HG03108 (cell line): ENCODE data around the gene ACE.

Experiments used
- ATAC-seq: cut with Tn5 transposase; IDR thresholded peaks from one replicate; pipeline ENCODE4 v1.9.1; 2021; ENCODE audit warnings: moderate library complexity; ENCODE audit not compliant: unreplicated experiment

Gene ACE

GRCh38 chr17:63512896-63513644, 36.2 kb downstream of the ACE start:
- no peak for ATAC-seq

DNA sequence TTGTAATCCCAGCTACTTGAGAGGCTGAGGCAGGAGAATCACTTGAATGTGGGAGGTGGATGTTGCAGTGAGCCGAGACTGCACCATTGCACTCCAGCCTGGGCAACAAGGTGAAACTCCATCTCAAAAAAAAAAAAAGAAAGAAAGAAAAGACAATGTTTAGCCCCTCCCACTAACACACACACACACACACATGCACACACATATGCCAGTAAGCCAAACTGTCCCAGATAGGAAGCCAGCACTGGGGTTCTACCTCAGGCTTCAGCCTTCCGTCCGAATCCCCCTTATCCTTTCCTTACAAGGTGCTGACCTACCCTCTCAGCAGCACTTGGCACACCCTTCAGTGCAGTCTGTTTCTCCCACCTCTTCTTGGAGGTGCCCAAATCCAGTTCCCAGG, 37.6 kb downstream of the ACE start:
- no peak for ATAC-seq

GRCh38 chr17:63514974-63515373, 38.1 kb downstream of the ACE start:
- ATAC-seq = no peak

DNA sequence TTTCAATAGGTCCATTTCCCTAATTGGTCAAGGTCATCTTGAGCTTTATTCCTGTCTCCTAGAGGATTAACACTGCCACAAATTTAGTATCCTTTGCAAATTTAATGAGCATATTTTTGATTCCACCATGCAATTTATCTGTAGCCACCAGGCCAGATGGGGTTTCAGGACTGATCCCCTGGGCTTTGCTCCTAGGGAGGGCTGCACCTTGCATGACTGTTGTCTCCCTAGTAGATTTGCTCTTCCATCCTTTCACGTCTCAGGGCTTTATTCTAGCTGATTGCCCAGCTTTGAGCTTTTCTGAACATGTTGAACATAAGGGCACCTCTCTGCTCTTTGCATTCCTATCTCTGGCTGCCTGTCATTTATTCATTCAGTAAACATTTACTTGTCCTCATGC, 38.6 kb downstream of the ACE start:
- no peak for ATAC-seq

DNA sequence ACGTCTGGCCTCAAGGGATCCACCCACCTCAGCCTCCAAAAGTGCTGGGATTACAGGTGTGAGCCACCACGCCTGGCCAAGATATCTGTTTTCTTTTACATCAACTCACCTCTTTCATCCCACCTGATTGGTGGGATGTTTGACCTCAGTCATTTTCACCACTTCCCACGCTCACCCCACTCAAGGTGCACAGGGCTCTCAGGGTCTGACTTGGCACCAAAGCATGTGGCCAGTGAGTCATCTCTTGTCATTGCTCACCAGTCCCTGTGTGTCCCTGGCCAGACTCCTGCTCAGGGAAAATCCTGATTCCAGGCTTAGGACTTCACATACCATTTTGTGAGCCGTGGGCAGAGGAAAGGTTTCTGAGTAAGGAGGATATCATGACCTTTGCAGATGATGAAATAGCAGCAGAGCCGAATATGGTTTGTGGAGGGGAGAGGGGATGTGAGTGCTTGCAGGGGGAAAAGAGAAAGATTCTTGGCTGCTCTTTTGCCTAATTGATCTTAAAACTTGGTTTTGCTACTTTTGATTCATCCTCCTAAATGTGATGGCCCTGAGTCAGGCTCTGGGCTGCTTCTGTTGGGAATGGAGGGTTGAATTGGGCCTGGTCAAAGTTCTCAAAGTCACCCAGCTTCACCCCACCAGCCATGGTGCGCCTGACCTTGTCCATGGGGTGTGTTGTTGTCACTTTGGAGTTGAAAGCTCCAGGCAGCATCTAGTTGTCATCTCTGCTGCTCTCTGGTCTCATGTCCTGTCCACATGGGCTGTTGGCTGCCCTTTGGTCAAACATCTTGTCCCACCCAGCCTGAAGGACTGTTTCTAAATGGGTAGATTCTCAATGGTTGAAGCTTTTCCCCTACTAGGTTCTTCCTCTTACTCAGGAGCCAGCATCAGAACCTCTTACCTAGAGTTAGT, 40.3 kb downstream of the ACE start:
- no peak for ATAC-seq

DNA sequence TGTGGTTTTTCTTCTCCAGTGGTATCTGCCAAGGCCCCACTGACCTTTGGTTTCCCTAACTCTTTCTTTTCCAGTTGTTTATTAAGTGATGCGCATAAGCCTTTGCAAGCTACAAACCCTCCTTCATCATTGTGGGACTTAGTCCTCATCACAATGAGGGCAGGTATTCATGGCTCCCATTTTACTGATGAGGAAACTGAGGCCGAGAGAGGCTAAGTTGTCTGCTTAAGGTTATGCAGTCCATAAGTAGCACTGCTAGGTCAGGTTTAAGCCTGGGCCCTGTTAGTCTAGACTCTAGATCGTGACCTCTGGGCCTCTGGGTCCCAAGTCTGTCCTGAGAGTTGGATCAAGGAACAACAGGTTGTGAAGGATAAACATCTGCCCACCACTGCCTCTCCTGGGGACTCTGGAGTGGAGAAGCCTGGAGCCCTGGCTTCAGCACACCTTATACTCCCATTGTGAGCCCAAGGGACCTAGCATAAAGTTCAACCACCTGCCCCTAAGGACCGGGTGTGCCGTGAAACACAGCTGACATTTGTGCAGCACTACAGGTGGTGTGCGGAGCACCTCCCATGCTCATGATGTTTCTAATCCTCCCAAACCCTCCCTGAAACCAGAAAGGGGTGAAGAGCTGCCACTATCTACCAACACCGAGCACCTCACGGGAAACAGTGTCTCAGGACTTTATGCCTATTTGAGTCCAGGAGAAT, 41.1 kb downstream of the ACE start:
- ATAC-seq = no peak

DNA sequence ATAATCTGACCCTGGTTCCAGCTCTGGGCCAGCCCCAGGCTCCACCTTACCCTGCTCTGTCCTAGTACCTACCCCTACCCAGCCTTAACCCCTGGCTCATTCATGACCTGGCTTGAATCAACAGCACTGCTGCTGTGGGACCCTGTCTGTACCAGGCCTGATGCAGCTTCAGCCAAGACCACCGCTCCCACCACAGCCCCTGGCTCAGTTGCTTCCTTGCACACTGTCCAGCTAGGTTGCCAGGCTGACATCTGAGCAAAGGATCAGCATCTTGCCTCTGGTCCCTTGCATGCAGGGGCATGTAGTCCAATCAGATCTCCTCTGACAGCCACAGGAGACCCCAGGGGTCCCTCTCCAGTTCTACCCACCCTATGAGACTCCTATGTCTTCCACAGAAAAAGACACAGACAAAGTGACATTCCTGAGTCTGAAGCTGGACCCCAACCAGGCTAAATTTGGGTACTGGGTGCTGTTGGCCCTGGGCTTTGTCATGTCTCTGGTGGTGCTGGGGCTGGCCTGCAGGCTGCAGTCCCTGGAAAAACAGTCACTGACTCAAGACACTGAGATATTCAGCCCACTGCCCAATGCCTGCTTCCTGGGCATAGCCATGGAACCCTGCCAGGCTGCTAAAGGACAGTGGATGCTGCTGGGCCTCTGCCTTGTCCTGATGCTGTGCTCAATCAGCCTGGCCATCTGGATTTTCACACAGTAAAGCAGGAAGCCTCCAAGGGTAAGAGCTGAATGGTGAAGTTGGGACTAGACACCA, 42.4 kb downstream of the ACE start:
- ATAC-seq = no peak

DNA sequence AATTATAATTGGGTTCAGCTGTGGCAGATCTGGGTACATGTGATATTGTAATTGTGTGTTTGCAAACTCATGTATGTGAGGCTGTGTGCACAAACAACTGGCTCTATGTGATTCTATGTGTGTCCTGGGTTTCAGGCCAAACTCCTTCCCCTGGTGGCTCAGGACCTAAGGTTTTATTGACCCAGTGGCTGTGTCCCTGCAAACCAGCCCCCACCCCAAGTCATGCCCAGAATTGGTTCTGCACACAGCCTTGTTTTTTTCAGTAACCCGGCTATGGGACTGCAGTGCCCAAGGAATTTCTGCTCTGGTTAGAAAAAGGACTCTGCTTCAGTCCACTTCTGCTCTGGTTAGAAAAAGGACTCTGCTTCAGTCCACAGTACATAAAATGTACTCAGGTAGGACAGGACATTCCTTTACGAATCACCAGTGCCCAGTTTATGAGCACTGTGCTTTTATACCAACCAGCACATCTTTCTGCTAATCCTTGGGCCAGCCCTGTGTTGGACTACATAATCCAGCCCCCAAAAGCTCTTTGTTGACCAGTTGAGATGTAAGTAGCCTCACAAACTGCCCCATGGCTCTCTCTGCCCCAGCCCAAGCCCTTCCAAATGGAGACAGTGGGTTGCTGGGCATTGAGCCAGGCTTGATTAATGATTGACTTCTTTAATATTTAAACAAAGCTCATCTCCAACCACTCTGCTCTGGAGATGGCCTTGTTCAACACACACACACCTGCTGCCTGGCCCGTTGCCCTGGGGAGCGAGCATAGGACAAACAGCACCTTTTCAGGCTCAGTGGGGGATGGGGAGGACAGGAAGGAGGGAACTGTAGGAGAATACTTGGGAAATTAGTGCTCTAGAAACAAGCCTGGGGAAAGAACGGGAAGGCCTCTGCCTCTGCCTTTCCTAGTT, 43.4 kb downstream of the ACE start:
- ATAC-seq = no peak

- no peak for ATAC-seq
Observed at GRCh38 chr17:63523253-63523855, 46.5 kb downstream of the ACE start, which contains the start of gene KCNH6. Gene KCNH6 (plus strand): TSS chr17:63523358. CDS start chr17:63523414, 56 bp downstream.

DNA sequence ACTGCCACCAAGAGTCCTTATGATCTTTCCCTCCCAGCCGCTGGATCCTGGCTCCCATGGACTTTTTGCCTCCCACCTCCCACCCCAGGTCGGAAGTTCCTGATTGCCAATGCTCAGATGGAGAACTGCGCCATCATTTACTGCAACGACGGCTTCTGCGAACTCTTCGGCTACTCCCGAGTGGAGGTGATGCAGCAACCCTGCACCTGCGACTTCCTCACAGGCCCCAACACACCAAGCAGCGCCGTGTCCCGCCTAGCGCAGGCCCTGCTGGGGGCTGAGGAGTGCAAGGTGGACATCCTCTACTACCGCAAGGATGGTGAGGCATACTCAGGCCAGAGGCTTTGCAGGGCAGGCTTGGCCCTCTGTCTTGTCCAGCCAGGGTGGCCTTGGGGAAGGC, 47.2 kb downstream of the ACE start:
- ATAC-seq = no peak

GRCh38 chr17:63525190-63525946, 48.5 kb downstream of the ACE start:
- no peak for ATAC-seq

GRCh38 chr17:63526861-63527260, 50.0 kb downstream of the ACE start:
- ATAC-seq = no peak

DNA sequence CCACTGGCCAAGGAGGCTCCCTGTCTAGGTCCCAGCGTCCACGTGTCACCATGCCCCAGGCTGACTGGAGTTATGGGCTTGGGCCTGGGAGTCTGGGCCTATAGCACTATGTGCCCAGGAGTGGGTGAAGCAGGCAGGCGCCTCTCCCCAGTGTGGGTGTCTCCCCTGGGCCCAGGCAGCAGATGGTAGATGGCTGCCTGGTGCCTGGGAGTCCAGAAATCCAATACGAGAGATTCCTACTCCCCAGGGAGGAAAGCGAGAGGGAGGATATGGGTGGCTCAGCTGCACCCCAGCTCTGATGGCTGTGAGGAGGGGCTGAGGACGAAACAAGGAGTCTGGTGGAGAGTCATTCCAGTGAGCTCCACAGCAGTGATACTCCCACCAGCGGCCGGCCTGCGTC, 51.3 kb downstream of the ACE start:
- no peak for ATAC-seq

GRCh38 chr17:63529711-63530556, 53.1 kb downstream of the ACE start:
- ATAC-seq = no peak

DNA sequence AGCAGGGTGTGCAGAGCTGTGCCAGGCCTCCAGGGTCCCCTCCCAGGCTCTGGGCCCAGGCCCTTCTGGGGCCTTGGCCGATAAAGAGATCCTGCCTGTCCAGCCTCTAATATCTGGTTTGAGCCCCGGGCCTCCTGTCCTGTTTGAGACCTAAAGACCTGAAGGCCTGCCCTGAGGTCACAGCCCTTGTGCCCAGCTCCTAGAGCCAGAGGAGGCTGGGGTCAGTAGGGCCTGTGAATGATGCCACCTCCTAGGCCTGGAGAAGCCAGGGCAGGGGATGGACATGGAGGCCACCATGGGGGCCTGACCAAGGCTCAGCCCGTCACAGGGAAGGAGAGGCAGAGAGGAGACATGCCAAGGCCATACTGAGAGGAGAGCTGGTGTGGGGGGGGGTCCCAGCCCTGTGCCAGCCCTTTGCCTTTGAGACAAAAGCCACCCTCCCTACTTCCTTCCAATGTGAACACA, 53.7 kb downstream of the ACE start:
- ATAC-seq = no peak

DNA sequence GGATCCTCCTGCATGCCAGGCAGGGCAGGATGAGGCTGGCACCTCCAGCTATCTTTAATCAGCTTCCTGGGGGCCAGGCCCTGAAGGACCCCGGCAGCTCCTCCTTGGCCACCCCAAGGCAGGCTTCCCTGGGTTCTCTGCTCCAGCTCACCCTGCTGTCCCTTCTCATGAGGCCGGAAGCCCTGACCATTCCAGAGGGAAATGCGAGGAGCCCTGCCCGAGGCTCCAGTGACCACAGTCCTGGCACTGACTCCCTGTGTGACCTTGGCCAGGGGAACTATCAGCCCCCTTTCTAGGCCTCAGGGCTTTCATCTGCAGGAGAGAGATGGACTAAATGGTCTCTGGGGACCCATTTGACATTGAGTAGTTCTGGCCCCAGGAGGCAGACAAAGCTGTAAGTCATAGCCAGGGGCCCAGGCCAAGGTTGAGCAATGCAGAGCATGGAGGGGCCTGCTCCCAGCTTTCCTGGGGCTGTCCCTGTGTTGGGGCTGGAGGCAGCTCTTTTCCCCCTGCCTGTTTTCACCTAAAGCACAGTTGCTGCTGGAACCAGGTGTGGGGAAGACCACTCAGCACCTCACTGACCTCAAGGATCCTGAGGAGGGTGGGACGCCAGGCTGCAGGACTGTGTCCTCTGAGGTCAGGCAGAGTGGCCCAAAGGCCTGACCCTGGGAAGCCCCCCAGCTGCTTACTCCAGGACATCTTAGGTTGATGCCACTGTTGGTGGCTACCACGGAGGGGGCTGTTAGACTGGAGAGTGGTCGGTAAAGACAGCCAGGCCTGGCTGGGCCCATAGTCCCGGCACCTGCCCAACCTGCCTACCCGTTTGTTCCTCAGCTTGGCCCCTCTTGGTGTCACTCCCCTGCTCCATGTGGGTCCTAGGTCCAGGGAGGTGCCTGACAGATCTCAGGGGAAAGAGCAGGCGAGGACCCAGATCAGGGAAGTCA, 54.4 kb downstream of the ACE start:
- no peak for ATAC-seq
